ENCODE data around the gene EHMT2. TPM values are rescaled to one million over a fixed set of nuclear protein-coding genes. Genes with fewer than 3 reads are reported as not detected.

EHMT2 gene
- total and polyA plus RNA-seq, 2 of the 13 experiments (the other 11 are each of a cell fraction or from before 2014, with no cell fraction given): 55.2 to 69.2 TPM

- TF ChIP-seq REL (CRISPR knock-in tag; conservative IDR thresholded peaks at IDR 0.05): no peak
- TF ChIP-seq ZNF12 (CRISPR knock-in tag; IDR thresholded peaks at IDR 0.05): 0 out of 2 replicates have a peak, but pooled peaks have one; percentile 51
- no peak for TF ChIP-seq MTF2 (CRISPR knock-in tag; IDR thresholded peaks at IDR 0.05; ENCODE audit: borderline replicate concordance)
- peak; percentile 98 for TF ChIP-seq DPF2 (CRISPR knock-in tag; IDR thresholded peaks at IDR 0.05; ENCODE audit: borderline replicate concordance, low read depth)
- 0 out of 2 replicates have a peak, but pooled peaks have one; percentile 48 for TF ChIP-seq GATA4 (IDR thresholded peaks at IDR 0.05; ENCODE audit: borderline replicate concordance, low read depth)
- TF ChIP-seq ARID2 (CRISPR knock-in tag; IDR thresholded peaks at IDR 0.05; ENCODE audit: borderline replicate concordance): peak; percentile 92; the same call in 1 of the 2 replicates
- peak; percentile 55; the same call in 1 of the 2 replicates for TF ChIP-seq ZNF362 (CRISPR knock-in tag; IDR thresholded peaks at IDR 0.05; ENCODE audit: borderline replicate concordance)
- no peak for TF ChIP-seq RAD21 (CRISPR knock-in tag; IDR thresholded peaks at IDR 0.05)
- peak; percentile 66; the same call in 1 of the 2 replicates for TF ChIP-seq SP4 (CRISPR knock-in tag; IDR thresholded peaks at IDR 0.05)
- TF ChIP-seq ZNF740 (CRISPR knock-in tag; IDR thresholded peaks at IDR 0.05): peak; percentile 82; the same call in 1 of the 2 replicates
- TF ChIP-seq DNMT3B (CRISPR knock-in tag; conservative IDR thresholded peaks at IDR 0.05): no peak
- peak; percentile 68 for TF ChIP-seq ZMYM4 (CRISPR knock-in tag; IDR thresholded peaks at IDR 0.05)
- no peak for TF ChIP-seq ZNF326 (CRISPR knock-in tag; IDR thresholded peaks at IDR 0.05; ENCODE audit: borderline replicate concordance)
- no peak for TF ChIP-seq HNRNPUL1 (IDR thresholded peaks at IDR 0.05; ENCODE audit: low read depth, low read length)
- peak; percentile 77 for TF ChIP-seq ZNF430 (CRISPR knock-in tag; IDR thresholded peaks at IDR 0.05)
- peak; percentile 90; the same call in 1 of the 2 replicates for TF ChIP-seq SMYD3 (CRISPR knock-in tag; IDR thresholded peaks at IDR 0.05)
- TF ChIP-seq ZNF766 (CRISPR knock-in tag; IDR thresholded peaks at IDR 0.05; ENCODE audit: borderline replicate concordance): peak; percentile 39; the same call in 1 of the 2 replicates
- TF ChIP-seq ZSCAN12 (CRISPR knock-in tag; IDR thresholded peaks at IDR 0.05): no peak
- peak; percentile 63 to 69 for TF ChIP-seq POLR2A (IDR thresholded peaks at IDR 0.05; ENCODE audit: insufficient read depth in 1 of 2, low read depth in 2 of 2, low read length in 2 of 2)
- no peak for TF ChIP-seq TCF12 (IDR thresholded peaks at IDR 0.05)
- TF ChIP-seq TCF12 (CRISPR knock-in tag; IDR thresholded peaks at IDR 0.05): peak; percentile 76; the same call in 1 of the 2 replicates
- TF ChIP-seq ZUFSP (CRISPR knock-in tag; IDR thresholded peaks at IDR 0.05; ENCODE audit: borderline replicate concordance): no peak
- peak; percentile 100 for TF ChIP-seq GATAD2A (CRISPR knock-in tag; IDR thresholded peaks at IDR 0.05)
- no peak; the same call in 1 of the 2 replicates for TF ChIP-seq BRCA1 (CRISPR knock-in tag; IDR thresholded peaks at IDR 0.05)
- TF ChIP-seq RNF219 (CRISPR knock-in tag; IDR thresholded peaks at IDR 0.05): 0 out of 2 replicates have a peak, but pooled peaks have one; percentile 55
- peak; percentile 72; the same call in 1 of the 2 replicates for TF ChIP-seq MBNL3 (CRISPR knock-in tag; conservative IDR thresholded peaks at IDR 0.05)
- TF ChIP-seq ATF1 (CRISPR knock-in tag; IDR thresholded peaks at IDR 0.05): peak; percentile 79
Observed at GRCh38 chr6:31927242-31927862, 29.9 kb upstream of the EHMT2 start, which contains the start of gene C2 (continued).

All from HepG2 (cell line).